Uterus (tissue), 2 donors: ENCODE results near the gene LRRN2.

Experiments used
- POLR2A ChIP-seq, 2 donors: fragments of 450-650 bp; IDR thresholded peaks; one replicate each; pipeline ENCODE4 v1.6.1; 2016; ENCODE audit warnings: antibody characterized with exemption in 2 of 2, mild to moderate bottlenecking in 1 of 2, moderate library complexity in 1 of 2
- TF ChIP-seq, protein P1 (sequence below), 4 experiments: fragments of 200-600 bp in 2 of 4; fragments of 450-650 bp in 2 of 4; sonication (generic) in 2 of 4; IDR thresholded peaks; one replicate each; pipeline ENCODE4 v1.5.1; 2016 to 2019; ENCODE audit warnings: antibody characterized with exemption in 4 of 4, mild to moderate bottlenecking in 2 of 4, moderate library complexity in 1 of 4

GRCh38 chr1:204627436-204627835, 58.1 kb downstream of the LRRN2 start:
- TF ChIP-seq, protein P1, sequence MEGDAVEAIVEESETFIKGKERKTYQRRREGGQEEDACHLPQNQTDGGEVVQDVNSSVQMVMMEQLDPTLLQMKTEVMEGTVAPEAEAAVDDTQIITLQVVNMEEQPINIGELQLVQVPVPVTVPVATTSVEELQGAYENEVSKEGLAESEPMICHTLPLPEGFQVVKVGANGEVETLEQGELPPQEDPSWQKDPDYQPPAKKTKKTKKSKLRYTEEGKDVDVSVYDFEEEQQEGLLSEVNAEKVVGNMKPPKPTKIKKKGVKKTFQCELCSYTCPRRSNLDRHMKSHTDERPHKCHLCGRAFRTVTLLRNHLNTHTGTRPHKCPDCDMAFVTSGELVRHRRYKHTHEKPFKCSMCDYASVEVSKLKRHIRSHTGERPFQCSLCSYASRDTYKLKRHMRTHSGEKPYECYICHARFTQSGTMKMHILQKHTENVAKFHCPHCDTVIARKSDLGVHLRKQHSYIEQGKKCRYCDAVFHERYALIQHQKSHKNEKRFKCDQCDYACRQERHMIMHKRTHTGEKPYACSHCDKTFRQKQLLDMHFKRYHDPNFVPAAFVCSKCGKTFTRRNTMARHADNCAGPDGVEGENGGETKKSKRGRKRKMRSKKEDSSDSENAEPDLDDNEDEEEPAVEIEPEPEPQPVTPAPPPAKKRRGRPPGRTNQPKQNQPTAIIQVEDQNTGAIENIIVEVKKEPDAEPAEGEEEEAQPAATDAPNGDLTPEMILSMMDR (IDR thresholded peaks at IDR 0.05) = no peak
- TF ChIP-seq POLR2A (IDR thresholded peaks at IDR 0.05) = no peak
